Adrenal gland (tissue), 12 donors: ENCODE measurements around the gene TCHHL1. TPM values are rescaled to one million over a fixed set of nuclear protein-coding genes. Genes with fewer than 3 reads are reported as not detected.
A peak's percentile ranks its signal among the peaks of the same experiment; 100 is the strongest.

Source experiments
- DNase-seq, 7 donors: peaks; one replicate each; pipeline ENCODE4 v3.0.0-alpha.2; 2019 to 2020
- H3K27ac ChIP-seq, 5 donors: fragments of 200-600 bp; sonication (generic) in 4 of 5; 1 replicate in 3 of 5; 2 replicates in 2 of 5; pipeline versions ENCODE4 v1.5.1 to v1.8.0; 2016 to 2020; ENCODE audit warnings: mild to moderate bottlenecking in 1 of 5
- H3K27me3 ChIP-seq: fragments of 200-600 bp; 2 replicates; pipeline ENCODE4 v1.8.0; 2021
- H3K36me3 ChIP-seq, 2 donors: fragments of 200-600 bp; replicated peaks in 1 of 2; 1 replicate in 1 of 2; 2 replicates in 1 of 2; pipeline versions ENCODE4 v1.5.1 to v1.8.0; 2018 to 2022
- H3K4me1 ChIP-seq, 2 donors: fragments of 200-600 bp; replicated peaks in 1 of 2; 1 replicate in 1 of 2; 2 replicates in 1 of 2; pipeline versions ENCODE4 v1.5.1 to v1.8.0; 2018 to 2021
- H3K4me3 ChIP-seq, 4 donors: fragments of 200-600 bp; sonication (generic) in 3 of 4; one replicate each; pipeline ENCODE4 v1.5.1; 2016 to 2018
- H3K9me3 ChIP-seq, 3 donors: fragments of 200-600 bp; sonication (generic) in 1 of 3; replicated peaks in 1 of 3; 1 replicate in 2 of 3; 2 replicates in 1 of 3; pipeline versions ENCODE4 v1.5.1 to v1.8.0; 2016 to 2021
- CTCF ChIP-seq, 6 experiments: fragments of 450-650 bp in 4 of 6; fragments of 200-600 bp in 2 of 6; sonication (generic) in 1 of 6; IDR thresholded peaks; 1 replicate in 5 of 6; 2 replicates in 1 of 6; pipeline versions ENCODE4 v1.5.1 to v1.8.0; 2016 to 2021; ENCODE audit warnings: antibody characterized with exemption in 6 of 6, mild to moderate bottlenecking in 2 of 6, moderate library complexity in 1 of 6
- POLR2A ChIP-seq, 2 donors: fragments of 450-650 bp; IDR thresholded peaks; one replicate each; pipeline ENCODE4 v1.6.1; 2017; ENCODE audit warnings: antibody characterized with exemption in 2 of 2, mild to moderate bottlenecking in 2 of 2, moderate library complexity in 1 of 2
- WGBS, 4 donors: extraction: QIAGEN DNeasy Blood & Tissue Kit in 2 of 4; methylation state at CpG; one replicate each; pipeline versions ENCODE4 v1.1.5 to v1.1.7; 2013 to 2017; 5-methylcytosine and 5-hydroxymethylcytosine counted together
- intact Hi-C, 2 donors: fragments of 100-400 bp; cut with DNase I; formaldehyde crosslinking; loops; one replicate each; pipeline versions ENCODE4 v1.14.1 to v1.15.0; 2022 to 2023
- polyA plus RNA-seq, 3 donors: library from polyadenylated mRNA; stranded (reverse); fragments of 200-250 nt in 2 of 3; fragments of 350-450 nt in 1 of 3; fragmentation: Illumina TruSeq in 1 of 3; extraction: RNeasy Lipid Tissue Mini Kit (QIAGEN cat#74804) in 1 of 3; gene quantifications; one replicate each; pipeline ENCODE4 v1.2.3, GENCODE V29; 2013 to 2014
- total RNA-seq, 9 donors: library from RNA; depleted of rRNA in 4 of 9; stranded (reverse); fragments of >200 nt in 4 of 9; fragments of 120-200 nt in 1 of 9; fragmentation: NEBNext Ultra II Directional in 1 of 9; extraction: Animal tissue kit (Norgen Biotek cat#: 25700) in 1 of 9; gene quantifications; one replicate each; pipeline versions ENCODE4 v1.1.0 to v1.2.4, GENCODE V29; 2013 to 2023
- donor health status: healthy with polysubstance abuse.
- donor health status: Bipolar disorder and iron deficiency.
- donor health status: DM: yes; HTN: yes; CAD: no.
- donor health status: DM: no; HTN: no; CAD: no.
- donor health status: DM: no; HTN: no; CAD: no.
- donor health status: DM: yes; HTN: yes; CAD: no.

The TCHHL1 gene
- total and polyA plus RNA-seq, 12 donors, result not detected

GRCh38 chr1:152038871-152039270 lies 50.0 kb downstream of the TCHHL1 start:
- DNase-seq, result no peak
- Histone ChIP-seq H3K9me3 (no peaks in the 10 kb centered on the region), H3K27ac (peak overlapping the region in 1 of 5 donors; percentile 90), H3K4me3 (no peak overlapping the region), H3K27me3 (no peaks in the 10 kb centered on the region), H3K36me3 (peaks cover 0 to under 1% of the 10 kb centered on the region in 2 donors), H3K4me1 (peaks cover 7 to 21% of the 10 kb centered on the region in 2 donors)
- intact Hi-C loops, result no loop called here
- no peak for TF ChIP-seq CTCF (IDR thresholded peaks at IDR 0.05)
- TF ChIP-seq POLR2A (IDR thresholded peaks at IDR 0.05), result no peak
- 91 to 92% (median 92%) methylated on average over 10 of the region's 10 CpGs for WGBS, 4 donors

- H3K27me3 ChIP-seq, result no peaks in the 10 kb centered on the region
- peak within 1 kb of the TSS; percentile 4 to 77 (median 41) for H3K4me3 ChIP-seq
- 2 to 3% (median 2%) methylated on average over 37 to 53 of the region's 53 CpGs for WGBS, 4 donors
- no peaks in the 10 kb centered on the region for H3K9me3 ChIP-seq
- peaks cover 0 to 24% of the 10 kb centered on the region in 2 donors for H3K36me3 ChIP-seq
- DNase-seq, result peak; percentile 83 to 91 (median 90)
- TF ChIP-seq CTCF (IDR thresholded peaks at IDR 0.05) (no peak), POLR2A (IDR thresholded peaks at IDR 0.05) (peak; percentile 75 to 86)
- intact Hi-C loops, result no loop called here
- H3K4me1 ChIP-seq, result peaks cover 7 to 25% of the 10 kb centered on the region in 2 donors
- H3K27ac ChIP-seq, result peak within 1 kb of the TSS; percentile 62 to 90 (median 76)
These were observed 52.3 kb downstream of the TCHHL1 start, which contains the start of gene S100A11 for GRCh38 chr1:152036267-152037216. TSS of gene S100A11 (minus strand) at chr1:152037004. CDS start at chr1:152036915, 89 bp downstream.

DNA sequence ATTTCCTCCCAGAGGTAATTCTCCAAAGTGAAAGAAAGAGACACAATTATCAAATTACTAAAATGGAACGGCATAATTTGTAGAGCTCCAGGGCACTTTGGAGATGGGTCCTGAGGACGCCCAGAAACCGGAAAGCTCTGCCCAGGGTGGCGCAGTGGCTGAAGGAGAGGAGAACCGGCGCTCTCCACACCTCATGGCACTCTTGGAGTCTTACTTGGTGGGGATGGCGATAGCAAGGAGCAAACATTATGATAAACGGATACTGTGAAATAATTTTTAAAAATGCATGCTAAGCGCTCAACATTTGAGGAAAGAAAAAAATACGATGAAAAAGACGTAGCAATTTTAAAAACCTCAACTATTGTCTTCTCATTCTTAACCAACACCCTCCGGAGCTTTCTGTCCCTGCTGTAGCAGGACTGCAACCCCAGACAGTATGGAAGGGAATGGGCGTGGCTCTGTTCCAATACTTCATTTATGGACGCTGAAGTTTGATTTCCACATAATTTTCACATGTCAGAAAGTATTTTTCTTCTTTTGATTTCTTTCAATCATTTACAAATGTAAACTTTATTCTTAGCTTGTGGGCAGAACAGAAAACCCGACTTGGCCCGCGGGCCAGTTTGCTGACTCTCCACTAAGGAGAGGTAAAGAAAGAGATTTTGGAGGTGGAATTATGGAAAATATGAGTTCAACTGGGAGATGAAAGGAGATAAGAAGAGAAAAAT lies 53.2 kb downstream of the TCHHL1 start:
- intact Hi-C loops, result no loop called here
- 48 to 52% (median 49%) methylated on average over 17 of the region's 17 CpGs for WGBS, 4 donors
- Histone ChIP-seq H3K27me3 (no peaks in the 10 kb centered on the region), H3K4me1 (peaks cover 7 to 25% of the 10 kb centered on the region in 2 donors), H3K27ac (peak overlapping the region in 4 of 5 donors; percentile 67 to 90 (median 82)), H3K4me3 (peak overlapping the region; percentile 4 to 77 (median 41)), H3K36me3 (peaks cover 0 to 26% of the 10 kb centered on the region in 2 donors), H3K9me3 (no peaks in the 10 kb centered on the region)
- TF ChIP-seq CTCF (IDR thresholded peaks at IDR 0.05), result no peak
- DNase-seq, result no peak
